ENCODE data around the gene PMAIP1. TPM values are rescaled to one million over a fixed set of nuclear protein-coding genes. Genes with fewer than 3 reads are reported as not detected.

PMAIP1 gene
- polyA plus RNA-seq, 1 of the 3 experiments (the other 2 are of a cell fraction), result 76.9 TPM

- no peak overlapping the region for H3K9ac ChIP-seq
- no peaks in the 10 kb centered on the region for H3K79me2 ChIP-seq (ENCODE audit: insufficient read depth)
- H2AFZ ChIP-seq (ENCODE audit: low read depth), result no peak overlapping the region
- no peak overlapping the region for H3K27ac ChIP-seq (ENCODE audit: low read depth in 2 of 2, low read length in 1 of 2)
- 63% methylated on average over 5 of the region's 7 CpGs for WGBS (ENCODE audit: low lambda C conversion rate)
- no peaks in the 10 kb centered on the region for H3K27me3 ChIP-seq (ENCODE audit: insufficient read depth)
- peak; percentile 39 for DNase-seq
- no peaks in the 10 kb centered on the region for H4K20me1 ChIP-seq (ENCODE audit: insufficient read depth)
- H3K36me3 ChIP-seq (replicated peaks in 1 of 2; ENCODE audit: control insufficient read depth in 1 of 2, insufficient read depth in 2 of 2, low read length in 1 of 2), result no peaks in the 10 kb centered on the region
- H3K9me2 ChIP-seq, result no peaks in the 10 kb centered on the region
- peak in 1 of 2 experiments; percentile 36; a peak in 1 of 4 replicates for TF ChIP-seq EP300 (IDR thresholded peaks at IDR 0.05; ENCODE audit: borderline replicate concordance in 1 of 2, low read depth in 1 of 2, low read length in 1 of 2)
- TF ChIP-seq PBX3 (IDR thresholded peaks at IDR 0.05), result no peak
- TF ChIP-seq RCOR1 (IDR thresholded peaks at IDR 0.05; ENCODE audit: low read length), result no peak
- no peaks in the 10 kb centered on the region for H3K9me3 ChIP-seq
- POLR2A ChIA-PET, result interaction anchor here (0.7 kb wide), 1 partner anchor 56 kb away, joined by 3 read pairs; no protein-coding TSS in a partner anchor
- H3K4me1 ChIP-seq (ENCODE audit: control insufficient read depth in 1 of 2, insufficient read depth in 2 of 2, low read depth in 1 of 2, low read length in 1 of 2), result peaks cover 0 to 9% of the 10 kb centered on the region in 2 experiments; a peak in 1 of 4 replicates
- CTCF ChIA-PET, result no interaction called here
- no peaks in the 10 kb centered on the region for H3F3A ChIP-seq (replicated peaks; ENCODE audit: insufficient read depth)
- H3K4me2 ChIP-seq, result no peak overlapping the region
- H3K4me3 ChIP-seq (ENCODE audit: low read depth in 2 of 2, low read length in 1 of 2), result no peak overlapping the region
These were observed 30.0 kb downstream of the PMAIP1 start for GRCh38 chr18:59929621-59930295.

- DNase-seq, result peak; percentile 30
- H3K79me2 ChIP-seq (ENCODE audit: insufficient read depth), result no peaks in the 10 kb centered on the region
- H3K4me3 ChIP-seq (ENCODE audit: low read depth in 2 of 2, low read length in 1 of 2), result no peak overlapping the region
- no peak for TF ChIP-seq RAD21 (IDR thresholded peaks at IDR 0.05; ENCODE audit: low read length)
- TF ChIP-seq CHD2 (IDR thresholded peaks at IDR 0.05; ENCODE audit: low read length, partially characterized antibody), result no peak
- peaks cover 0 to 9% of the 10 kb centered on the region in 2 experiments; a peak in 1 of 4 replicates for H3K4me1 ChIP-seq (ENCODE audit: control insufficient read depth in 1 of 2, insufficient read depth in 2 of 2, low read depth in 1 of 2, low read length in 1 of 2)
- H3K36me3 ChIP-seq (replicated peaks in 1 of 2; ENCODE audit: control insufficient read depth in 1 of 2, insufficient read depth in 2 of 2, low read length in 1 of 2), result no peaks in the 10 kb centered on the region
- H3K4me2 ChIP-seq, result no peak overlapping the region
- H3K27ac ChIP-seq (ENCODE audit: low read depth in 2 of 2, low read length in 1 of 2), result no peak overlapping the region
- H3K27me3 ChIP-seq (ENCODE audit: insufficient read depth), result no peaks in the 10 kb centered on the region
- no peaks in the 10 kb centered on the region for H4K20me1 ChIP-seq (ENCODE audit: insufficient read depth)
- no peak overlapping the region for H2AFZ ChIP-seq (ENCODE audit: low read depth)
- WGBS (ENCODE audit: low lambda C conversion rate), result 83% methylated on average over 11 of the region's 11 CpGs
- POLR2A ChIA-PET, result no interaction called here
- no peak overlapping the region for H3K9ac ChIP-seq
- no peaks in the 10 kb centered on the region for H3K9me3 ChIP-seq
- H3K9me2 ChIP-seq, result no peaks in the 10 kb centered on the region
- CTCF ChIA-PET, result interaction anchor here (2.0 kb wide), 1 partner anchor 12 kb away, joined by 6 read pairs; no protein-coding TSS in a partner anchor
- no peaks in the 10 kb centered on the region for H3F3A ChIP-seq (replicated peaks; ENCODE audit: insufficient read depth)
These were observed 32.6 kb downstream of the PMAIP1 start for GRCh38 chr18:59932401-59932800.

DNA sequence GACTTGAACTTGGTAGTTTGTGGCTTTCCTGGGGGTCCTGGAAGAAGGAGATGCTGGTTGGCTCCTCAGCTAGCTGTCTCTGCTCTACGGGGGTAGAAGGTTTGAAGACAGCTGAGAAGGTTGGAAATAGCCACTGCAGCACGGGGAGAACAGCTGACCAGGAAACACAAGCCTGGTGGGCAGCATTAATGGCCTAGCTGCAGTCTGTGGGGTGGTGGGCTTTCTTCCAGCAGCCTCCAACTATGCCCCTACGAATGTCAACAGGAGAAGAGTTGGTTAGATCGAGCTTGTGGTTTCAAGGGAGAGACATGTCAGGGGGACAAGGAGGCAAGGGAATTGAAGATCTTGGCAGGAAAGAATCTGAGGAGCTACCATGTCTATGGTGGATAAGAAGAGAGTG, 38.9 kb downstream of the PMAIP1 start:
- ChIA-PET CTCF (interaction anchor here (0.6 kb wide), 1 partner anchor 153 kb away, joined by 3 read pairs; no protein-coding TSS in a partner anchor), POLR2A (no interaction called here)
- no peaks in the 10 kb centered on the region for H3K9me2 ChIP-seq
- no peaks in the 10 kb centered on the region for H4K20me1 ChIP-seq (ENCODE audit: insufficient read depth)
- H3K9me3 ChIP-seq, result no peaks in the 10 kb centered on the region
- H3K27me3 ChIP-seq (ENCODE audit: insufficient read depth), result no peaks in the 10 kb centered on the region
- H3K4me1 ChIP-seq (ENCODE audit: control insufficient read depth in 1 of 2, insufficient read depth in 2 of 2, low read depth in 1 of 2, low read length in 1 of 2), result peaks cover 0 to 5% of the 10 kb centered on the region in 2 experiments; a peak in 1 of 4 replicates
- no peak overlapping the region for H3K4me3 ChIP-seq (ENCODE audit: low read depth in 2 of 2, low read length in 1 of 2)
- H2AFZ ChIP-seq (ENCODE audit: low read depth), result no peak overlapping the region
- no peak for DNase-seq
- H3K9ac ChIP-seq, result no peak overlapping the region
- H3K79me2 ChIP-seq (ENCODE audit: insufficient read depth), result no peaks in the 10 kb centered on the region
- H3K27ac ChIP-seq (ENCODE audit: low read depth in 2 of 2, low read length in 1 of 2), result no peak overlapping the region
- no peak overlapping the region for H3K4me2 ChIP-seq
- no peaks in the 10 kb centered on the region for H3F3A ChIP-seq (replicated peaks; ENCODE audit: insufficient read depth)
- no peaks in the 10 kb centered on the region for H3K36me3 ChIP-seq (replicated peaks in 1 of 2; ENCODE audit: control insufficient read depth in 1 of 2, insufficient read depth in 2 of 2, low read length in 1 of 2)
- WGBS (ENCODE audit: low lambda C conversion rate), result 69% methylated on average over 4 of the region's 4 CpGs
- TF ChIP-seq TAF1 (IDR thresholded peaks at IDR 0.05; ENCODE audit: borderline replicate concordance, low read depth, low read length), result no peak
- TF ChIP-seq IRF3 (IDR thresholded peaks at IDR 0.05; ENCODE audit: low read depth, low read length), result no peak
- TF ChIP-seq RXRA (IDR thresholded peaks at IDR 0.05; ENCODE audit: borderline replicate concordance, low read depth), result no peak
- TF ChIP-seq EP300 (IDR thresholded peaks at IDR 0.05; ENCODE audit: borderline replicate concordance in 1 of 2, low read depth in 1 of 2, low read length in 1 of 2), result no peak
- TF ChIP-seq ELF1 (IDR thresholded peaks at IDR 0.05), result no peak
